ENCODE measurements around the gene GRID2.

Gene GRID2

DNA sequence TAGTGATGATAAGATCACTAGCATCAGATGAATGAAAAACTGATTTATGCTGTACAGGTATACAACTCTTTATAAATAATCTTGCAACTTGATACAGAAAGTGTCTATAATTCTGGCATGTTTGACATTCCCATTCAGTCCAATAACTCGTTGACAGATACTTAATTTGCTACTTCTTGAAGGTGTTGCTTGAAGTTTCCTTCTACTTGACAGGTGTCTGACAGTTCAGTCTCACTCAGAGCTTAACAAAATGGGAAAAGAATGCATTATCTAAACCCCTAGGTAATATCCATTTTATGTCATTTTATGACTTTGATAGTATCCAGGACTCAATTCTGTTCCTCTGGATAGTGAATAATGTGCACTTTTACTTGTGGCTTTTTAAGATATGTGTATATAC lies 508.9 kb downstream of the GRID2 start:
- DNase-seq (ENCODE audit: insufficient read length) = no peak
- no peak for TF ChIP-seq POLR2A (IDR thresholded peaks at IDR 0.05; ENCODE audit: low read depth, low read length)
- no peak for TF ChIP-seq TAF1 (IDR thresholded peaks at IDR 0.05; ENCODE audit: borderline replicate concordance, low read depth, low read length)
- no peak for TF ChIP-seq POLR2AphosphoS5 (IDR thresholded peaks at IDR 0.05; ENCODE audit: low read depth, low read length)
- no peak for FAIRE-seq

DNA sequence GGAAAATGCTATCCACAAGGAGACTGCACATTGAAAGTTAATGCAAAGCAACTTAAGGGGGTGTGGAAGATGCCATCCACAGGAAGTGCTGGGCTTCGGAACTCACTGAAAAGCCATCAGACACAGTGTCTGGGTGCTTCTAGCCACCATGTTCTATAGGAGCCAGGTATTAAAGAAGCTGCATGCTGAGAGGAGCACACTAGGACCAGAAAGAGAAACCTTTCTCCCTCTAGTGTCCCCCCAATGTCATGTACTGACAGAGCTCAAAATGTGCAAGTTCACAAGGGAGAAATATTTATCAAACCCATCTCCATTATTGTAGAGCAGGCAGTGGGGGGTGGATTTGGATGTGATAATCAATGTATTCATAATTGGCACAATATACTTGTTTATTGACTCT lies 510.9 kb downstream of the GRID2 start:
- DNase-seq (ENCODE audit: insufficient read length) = no peak
- TF ChIP-seq POLR2A (IDR thresholded peaks at IDR 0.05; ENCODE audit: low read depth, low read length) (no peak), POLR2AphosphoS5 (IDR thresholded peaks at IDR 0.05; ENCODE audit: low read depth, low read length) (no peak), TAF1 (IDR thresholded peaks at IDR 0.05; ENCODE audit: borderline replicate concordance, low read depth, low read length) (no peak)
- no peak for FAIRE-seq

DNA sequence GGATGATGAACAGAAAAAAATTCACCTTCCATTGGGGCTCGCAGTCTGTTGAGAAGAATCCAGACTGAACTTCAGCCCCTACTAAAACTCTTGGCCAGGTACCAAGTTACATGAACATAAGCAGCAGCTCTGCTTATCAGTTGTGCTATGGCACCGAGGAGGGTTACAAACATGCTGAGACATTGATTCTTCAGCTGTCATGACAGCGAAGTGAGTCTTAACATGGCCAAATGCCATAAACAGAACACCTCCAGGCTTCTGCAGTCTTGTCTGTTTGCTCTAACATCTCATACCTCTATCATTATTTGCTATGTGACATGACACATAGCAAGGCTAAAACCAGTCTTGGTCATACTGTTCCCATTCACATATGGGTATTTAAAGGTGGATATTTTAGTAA lies 521.5 kb downstream of the GRID2 start:
- FAIRE-seq = no peak
- no peak for DNase-seq (ENCODE audit: insufficient read length)
- TF ChIP-seq POLR2AphosphoS5 (IDR thresholded peaks at IDR 0.05; ENCODE audit: low read depth, low read length) (no peak), TAF1 (IDR thresholded peaks at IDR 0.05; ENCODE audit: borderline replicate concordance, low read depth, low read length) (no peak), POLR2A (IDR thresholded peaks at IDR 0.05; ENCODE audit: low read depth, low read length) (no peak)

DNA sequence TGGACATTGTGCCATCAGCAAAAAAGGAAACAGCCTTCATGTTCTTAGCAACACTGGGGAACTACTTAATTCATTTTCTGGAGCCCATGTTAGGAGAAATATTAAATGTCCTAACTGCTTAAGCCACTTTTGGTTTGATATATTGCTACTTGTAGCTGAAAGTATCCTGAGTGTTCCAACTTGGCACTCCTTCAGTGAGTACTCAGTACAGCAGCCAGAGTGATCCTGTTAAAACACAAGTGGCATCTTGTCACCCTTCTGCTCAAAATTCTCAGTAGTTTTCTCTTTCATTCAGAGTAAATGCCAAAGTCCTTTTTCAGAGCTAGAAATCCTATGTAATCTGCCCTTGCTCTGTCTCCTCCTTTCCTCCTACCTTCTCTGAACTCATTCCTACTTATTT lies 522.0 kb downstream of the GRID2 start:
- no peak for FAIRE-seq
- TF ChIP-seq TAF1 (IDR thresholded peaks at IDR 0.05; ENCODE audit: borderline replicate concordance, low read depth, low read length) (no peak), POLR2A (IDR thresholded peaks at IDR 0.05; ENCODE audit: low read depth, low read length) (no peak), POLR2AphosphoS5 (IDR thresholded peaks at IDR 0.05; ENCODE audit: low read depth, low read length) (no peak)

DNA sequence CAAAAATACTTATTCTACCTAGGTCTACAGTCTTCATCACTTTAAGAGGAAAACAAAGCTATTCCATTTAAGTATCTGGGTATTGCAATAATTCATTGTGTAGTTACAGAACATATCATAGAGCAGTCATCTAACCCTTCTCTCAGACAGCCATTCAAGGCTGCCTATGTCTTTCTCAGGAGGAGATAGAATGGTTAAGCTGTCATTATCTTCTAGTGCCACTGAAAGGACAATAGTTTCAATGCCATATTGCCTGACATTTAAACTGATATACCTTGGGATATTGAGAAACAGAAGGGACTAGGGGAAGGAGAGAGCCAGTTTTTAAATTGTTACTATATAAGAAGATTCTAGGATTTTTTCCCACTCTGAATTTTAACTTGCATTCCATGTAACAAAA lies 527.0 kb downstream of the GRID2 start:
- no peak for TF ChIP-seq POLR2A (IDR thresholded peaks at IDR 0.05; ENCODE audit: low read depth, low read length)
- no peak for TF ChIP-seq POLR2AphosphoS5 (IDR thresholded peaks at IDR 0.05; ENCODE audit: low read depth, low read length)
- no peak for TF ChIP-seq TAF1 (IDR thresholded peaks at IDR 0.05; ENCODE audit: borderline replicate concordance, low read depth, low read length)
- DNase-seq (ENCODE audit: insufficient read length) (no peak), FAIRE-seq (no peak)

More for the DNA sequence above, 522.0 kb downstream of the GRID2 start:
- no peak for DNase-seq (ENCODE audit: insufficient read length)

DNA sequence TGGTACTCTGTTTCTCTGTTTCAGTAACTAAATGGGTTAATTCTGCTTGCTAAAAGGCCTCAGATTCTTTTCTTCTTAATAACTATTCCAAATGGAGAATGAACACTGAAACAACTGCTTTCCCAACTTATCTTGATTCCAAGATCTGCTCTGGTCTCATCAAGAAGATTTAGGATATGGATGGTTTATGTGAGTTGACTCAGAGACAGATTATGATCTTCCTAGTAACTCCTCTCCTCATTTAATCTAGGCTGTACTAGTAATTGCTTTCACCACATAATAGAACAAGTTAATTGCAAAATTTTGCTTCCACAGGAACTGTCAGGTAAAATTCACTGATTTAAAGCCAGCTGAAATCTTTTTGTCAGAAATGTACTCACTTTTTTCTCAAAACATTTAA lies 537.1 kb downstream of the GRID2 start:
- TF ChIP-seq TAF1 (IDR thresholded peaks at IDR 0.05; ENCODE audit: borderline replicate concordance, low read depth, low read length) (no peak), POLR2AphosphoS5 (IDR thresholded peaks at IDR 0.05; ENCODE audit: low read depth, low read length) (no peak), POLR2A (IDR thresholded peaks at IDR 0.05; ENCODE audit: low read depth, low read length) (no peak)
- no peak for FAIRE-seq
- no peak for DNase-seq (ENCODE audit: insufficient read length)

DNA sequence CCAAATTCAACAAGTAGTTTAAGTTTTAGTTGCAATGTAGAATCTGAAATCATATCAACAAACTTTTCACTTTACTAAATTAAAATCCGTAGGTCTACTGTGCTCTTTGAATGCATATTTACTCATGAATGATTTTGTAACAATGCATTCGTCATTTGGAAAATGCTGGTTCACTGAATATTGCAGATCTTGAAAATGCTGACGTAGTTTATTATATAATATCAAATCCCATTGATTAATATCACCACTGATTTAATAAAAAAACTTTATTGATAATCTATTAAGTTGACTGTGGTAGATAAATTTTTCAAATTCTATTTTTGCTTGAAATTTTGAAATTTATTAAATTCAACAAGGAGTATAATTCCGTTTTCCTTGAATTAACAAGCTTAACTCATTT lies 540.0 kb downstream of the GRID2 start:
- TF ChIP-seq POLR2AphosphoS5 (IDR thresholded peaks at IDR 0.05; ENCODE audit: low read depth, low read length) (no peak), TAF1 (IDR thresholded peaks at IDR 0.05; ENCODE audit: borderline replicate concordance, low read depth, low read length) (no peak), POLR2A (IDR thresholded peaks at IDR 0.05; ENCODE audit: low read depth, low read length) (no peak)
- no peak for FAIRE-seq

DNA sequence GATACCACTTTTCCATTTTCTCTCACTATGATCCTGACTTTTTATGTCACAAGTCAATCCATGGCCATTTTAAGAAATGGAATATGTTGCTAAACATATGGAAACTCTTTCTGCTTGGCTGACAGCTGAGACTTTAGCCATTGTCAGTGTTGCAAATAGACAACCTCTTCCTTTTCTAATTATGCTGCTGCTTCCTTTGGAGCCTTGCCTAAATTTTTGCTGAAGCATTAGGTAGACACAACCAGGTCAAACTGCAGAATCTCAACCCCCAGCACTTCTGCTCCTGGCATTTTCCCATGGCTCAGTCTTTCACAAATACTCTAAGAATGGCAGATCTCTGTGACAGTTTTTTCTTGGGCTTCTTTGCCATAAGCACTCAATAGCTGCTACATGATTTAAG lies 543.3 kb downstream of the GRID2 start:
- TF ChIP-seq TAF1 (IDR thresholded peaks at IDR 0.05; ENCODE audit: borderline replicate concordance, low read depth, low read length) (no peak), POLR2AphosphoS5 (IDR thresholded peaks at IDR 0.05; ENCODE audit: low read depth, low read length) (no peak), POLR2A (IDR thresholded peaks at IDR 0.05; ENCODE audit: low read depth, low read length) (no peak)
- DNase-seq (ENCODE audit: insufficient read length) (no peak), FAIRE-seq (no peak)

More for the DNA sequence above, 540.0 kb downstream of the GRID2 start:
- DNase-seq (ENCODE audit: insufficient read length) = no peak

DNA sequence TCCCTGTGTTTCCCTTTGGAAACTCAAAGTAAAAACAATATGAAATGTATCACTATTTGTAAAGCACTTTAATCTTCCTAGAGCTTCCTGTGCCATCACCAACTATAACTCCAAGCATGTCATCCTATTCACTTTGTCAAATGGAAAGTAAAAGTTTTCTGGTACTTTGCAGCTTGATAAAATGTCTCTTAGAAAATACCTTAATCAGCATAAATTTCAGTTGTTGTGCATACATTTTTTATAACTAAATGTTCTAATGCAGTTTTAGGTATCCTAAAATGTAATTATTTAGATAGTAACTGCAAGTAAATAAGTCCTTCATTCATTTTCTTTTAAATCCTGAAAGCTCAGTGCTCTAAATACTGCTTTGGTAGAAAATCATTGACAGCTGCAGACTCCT lies 558.7 kb downstream of the GRID2 start:
- no peak for FAIRE-seq
- no peak for DNase-seq (ENCODE audit: insufficient read length)
- no peak for TF ChIP-seq POLR2AphosphoS5 (IDR thresholded peaks at IDR 0.05; ENCODE audit: low read depth, low read length)
- no peak for TF ChIP-seq TAF1 (IDR thresholded peaks at IDR 0.05; ENCODE audit: borderline replicate concordance, low read depth, low read length)
- TF ChIP-seq POLR2A (IDR thresholded peaks at IDR 0.05; ENCODE audit: low read depth, low read length) = no peak

DNA sequence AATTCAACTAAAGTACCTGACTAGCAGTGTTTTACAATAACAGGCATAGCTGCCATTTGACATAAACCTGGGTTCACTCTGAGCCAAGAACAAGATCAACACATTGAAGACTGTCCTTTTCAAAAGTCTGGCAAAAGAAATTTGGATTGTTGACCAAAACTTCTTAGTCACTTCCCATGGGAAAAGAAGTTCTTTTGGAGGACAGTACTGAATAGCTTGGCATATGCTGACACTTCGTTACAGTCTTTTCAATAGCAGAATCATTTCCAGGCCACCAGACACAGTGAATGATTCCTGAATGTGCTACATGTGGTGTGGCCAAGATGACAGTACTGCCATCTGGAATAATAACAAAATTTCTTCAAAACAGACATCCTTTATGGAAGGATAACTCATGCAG lies 560.3 kb downstream of the GRID2 start:
- TF ChIP-seq POLR2A (IDR thresholded peaks at IDR 0.05; ENCODE audit: low read depth, low read length) = no peak
- no peak for DNase-seq (ENCODE audit: insufficient read length)
- FAIRE-seq = no peak

DNA sequence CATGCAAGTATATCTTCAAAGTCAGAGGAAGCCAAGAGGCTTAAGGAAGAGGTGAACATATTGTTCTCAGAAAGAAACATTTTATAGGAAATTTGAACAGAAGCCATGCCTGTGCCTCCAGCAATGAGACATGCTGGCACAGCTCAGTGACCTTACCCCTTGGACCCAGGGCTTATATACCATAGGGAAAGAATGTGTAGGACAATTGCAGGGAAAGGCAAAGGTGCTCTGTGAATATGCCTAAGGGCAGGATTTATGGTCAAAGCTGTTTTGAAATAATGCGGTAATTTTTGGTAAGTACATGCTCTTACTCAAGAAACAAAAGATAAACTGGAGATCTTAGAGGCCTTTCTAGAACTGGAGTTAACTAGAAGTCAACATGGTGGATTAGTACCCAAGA lies 568.8 kb downstream of the GRID2 start:
- FAIRE-seq (no peak), DNase-seq (ENCODE audit: insufficient read length) (no peak)
- TF ChIP-seq TAF1 (IDR thresholded peaks at IDR 0.05; ENCODE audit: borderline replicate concordance, low read depth, low read length) (no peak), POLR2A (IDR thresholded peaks at IDR 0.05; ENCODE audit: low read depth, low read length) (no peak), POLR2AphosphoS5 (IDR thresholded peaks at IDR 0.05; ENCODE audit: low read depth, low read length) (no peak)

DNA sequence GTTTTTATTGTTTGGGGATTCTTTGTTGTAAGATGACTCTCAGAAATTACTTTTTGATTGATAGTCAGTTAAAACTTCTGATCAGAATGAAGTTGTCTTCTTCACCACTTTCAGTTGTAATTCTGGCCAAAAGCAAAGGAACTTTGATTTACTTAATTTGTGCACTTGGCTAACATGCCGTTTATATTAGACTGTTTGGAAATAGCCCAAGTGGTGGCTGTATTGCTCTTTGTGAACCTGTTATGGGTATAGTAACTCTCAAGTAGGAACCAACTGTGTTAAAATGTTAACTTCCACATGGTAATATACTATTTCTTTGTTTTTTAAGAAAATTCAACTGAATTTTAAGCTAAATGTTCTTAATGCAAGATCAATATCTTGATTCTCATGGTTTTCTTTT lies 581.9 kb downstream of the GRID2 start:
- TF ChIP-seq POLR2A (IDR thresholded peaks at IDR 0.05; ENCODE audit: low read depth, low read length) (no peak), POLR2AphosphoS5 (IDR thresholded peaks at IDR 0.05; ENCODE audit: low read depth, low read length) (no peak), TAF1 (IDR thresholded peaks at IDR 0.05; ENCODE audit: borderline replicate concordance, low read depth, low read length) (no peak)
- FAIRE-seq = no peak
- DNase-seq (ENCODE audit: insufficient read length) = no peak

DNA sequence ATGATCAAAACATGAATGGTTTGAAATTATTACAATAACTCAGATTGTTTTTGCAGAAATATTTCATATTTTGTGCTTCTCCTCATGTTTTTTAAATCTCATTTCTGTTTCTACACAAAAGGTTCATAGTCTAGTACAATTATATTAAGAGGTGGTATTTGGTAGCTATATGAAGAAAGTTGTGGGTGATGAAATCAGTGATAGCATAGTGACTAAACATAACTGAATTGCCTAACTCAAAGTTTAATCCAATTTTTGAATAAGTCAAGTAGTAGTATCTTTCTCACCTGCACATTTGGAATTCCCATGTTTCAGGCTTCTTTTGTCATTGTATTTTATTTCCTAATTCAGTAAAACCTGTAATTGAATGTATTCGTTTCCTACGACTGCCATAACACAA lies 648.7 kb downstream of the GRID2 start:
- TF ChIP-seq POLR2AphosphoS5 (IDR thresholded peaks at IDR 0.05; ENCODE audit: low read depth, low read length) (no peak), POLR2A (IDR thresholded peaks at IDR 0.05; ENCODE audit: low read depth, low read length) (no peak), TAF1 (IDR thresholded peaks at IDR 0.05; ENCODE audit: borderline replicate concordance, low read depth, low read length) (no peak)
- DNase-seq (ENCODE audit: insufficient read length) (no peak), FAIRE-seq (no peak)
